Measurements from ENCODE around the gene PRKN.

DNA sequence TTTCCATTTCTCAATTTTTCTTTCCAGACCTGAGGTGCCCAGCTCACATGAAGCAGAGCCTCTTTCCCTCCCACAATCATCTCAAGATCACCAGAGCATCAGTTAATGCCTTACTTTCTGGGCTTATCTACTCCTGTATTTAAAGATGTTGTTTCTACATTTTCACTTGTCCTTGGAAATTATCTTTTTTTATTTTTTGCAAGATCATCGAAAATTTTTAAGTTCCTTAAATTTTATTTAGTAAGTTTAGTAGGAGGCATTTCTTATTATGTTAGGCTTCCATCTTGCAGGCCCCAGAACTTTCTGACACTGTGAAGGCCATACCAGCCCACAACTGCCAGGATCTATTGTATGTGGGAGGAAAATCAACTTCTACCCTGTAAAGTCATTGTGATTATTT is 466.0 kb downstream of the PRKN start:
- TF ChIP-seq POLR2A (IDR thresholded peaks at IDR 0.05): no peak
- TF ChIP-seq, protein P1, sequence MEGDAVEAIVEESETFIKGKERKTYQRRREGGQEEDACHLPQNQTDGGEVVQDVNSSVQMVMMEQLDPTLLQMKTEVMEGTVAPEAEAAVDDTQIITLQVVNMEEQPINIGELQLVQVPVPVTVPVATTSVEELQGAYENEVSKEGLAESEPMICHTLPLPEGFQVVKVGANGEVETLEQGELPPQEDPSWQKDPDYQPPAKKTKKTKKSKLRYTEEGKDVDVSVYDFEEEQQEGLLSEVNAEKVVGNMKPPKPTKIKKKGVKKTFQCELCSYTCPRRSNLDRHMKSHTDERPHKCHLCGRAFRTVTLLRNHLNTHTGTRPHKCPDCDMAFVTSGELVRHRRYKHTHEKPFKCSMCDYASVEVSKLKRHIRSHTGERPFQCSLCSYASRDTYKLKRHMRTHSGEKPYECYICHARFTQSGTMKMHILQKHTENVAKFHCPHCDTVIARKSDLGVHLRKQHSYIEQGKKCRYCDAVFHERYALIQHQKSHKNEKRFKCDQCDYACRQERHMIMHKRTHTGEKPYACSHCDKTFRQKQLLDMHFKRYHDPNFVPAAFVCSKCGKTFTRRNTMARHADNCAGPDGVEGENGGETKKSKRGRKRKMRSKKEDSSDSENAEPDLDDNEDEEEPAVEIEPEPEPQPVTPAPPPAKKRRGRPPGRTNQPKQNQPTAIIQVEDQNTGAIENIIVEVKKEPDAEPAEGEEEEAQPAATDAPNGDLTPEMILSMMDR (IDR thresholded peaks at IDR 0.05): no peak
